ENCODE measurements around the gene SLC39A11.

The SLC39A11 gene

GRCh38 chr17:72890711-72891110 lies 201.8 kb downstream of the SLC39A11 start:
- Histone ChIP-seq H2BK5ac (ENCODE audit: low read depth, low read length, poor library complexity, severe bottlenecking) (no peak overlapping the region), H3K14ac (ENCODE audit: low read length in 2 of 2) (no peak overlapping the region), H3K27me3 (ENCODE audit: control insufficient read depth in 1 of 2, insufficient read depth in 1 of 2, low read length in 2 of 2) (no peaks in the 10 kb centered on the region), H3K27ac (ENCODE audit: low read length, poor library complexity, severe bottlenecking) (no peak overlapping the region), H4K8ac (ENCODE audit: low read length) (no peak overlapping the region), H3K79me1 (replicated peaks; ENCODE audit: low read length, poor library complexity, severe bottlenecking) (peaks cover 4% of the 10 kb centered on the region), H2AK5ac (ENCODE audit: low read length, severe bottlenecking) (no peak overlapping the region), H2BK15ac (ENCODE audit: low read depth, poor library complexity, severe bottlenecking) (no peak overlapping the region), H3K9me3 (ENCODE audit: control insufficient read depth, low read length) (no peaks in the 10 kb centered on the region), H3K36me3 (ENCODE audit: control insufficient read depth in 1 of 2, insufficient read depth in 2 of 2, low read depth in 1 of 2, low read length in 2 of 2) (no peaks in the 10 kb centered on the region), H3K23ac (ENCODE audit: low read length in 2 of 2) (no peak overlapping the region), H2BK120ac (ENCODE audit: low read depth, low read length) (no peak overlapping the region), H3K9ac (ENCODE audit: low read length) (no peak overlapping the region), H3K4me3 (ENCODE audit: insufficient read depth in 1 of 2, low read depth in 1 of 2, low read length in 2 of 2) (no peak overlapping the region), H2BK12ac (ENCODE audit: low read length in 2 of 2) (no peak overlapping the region), H2AFZ (ENCODE audit: low read depth, low read length) (no peak overlapping the region), H3K18ac (ENCODE audit: low read depth in 1 of 2, low read length in 2 of 2) (no peak overlapping the region), H4K91ac (ENCODE audit: low read length) (no peak overlapping the region), H3K4ac (ENCODE audit: low read depth in 1 of 2, low read length in 2 of 2) (no peak overlapping the region), H3K4me2 (ENCODE audit: low read length, poor library complexity, severe bottlenecking) (no peak overlapping the region), H3K4me1 (ENCODE audit: control insufficient read depth, insufficient read depth, low read depth, low read length) (peaks cover 2% of the 10 kb centered on the region)
- WGBS: 76% methylated on average over 2 of the region's 2 CpGs
- DNase-seq: no peak

DNA sequence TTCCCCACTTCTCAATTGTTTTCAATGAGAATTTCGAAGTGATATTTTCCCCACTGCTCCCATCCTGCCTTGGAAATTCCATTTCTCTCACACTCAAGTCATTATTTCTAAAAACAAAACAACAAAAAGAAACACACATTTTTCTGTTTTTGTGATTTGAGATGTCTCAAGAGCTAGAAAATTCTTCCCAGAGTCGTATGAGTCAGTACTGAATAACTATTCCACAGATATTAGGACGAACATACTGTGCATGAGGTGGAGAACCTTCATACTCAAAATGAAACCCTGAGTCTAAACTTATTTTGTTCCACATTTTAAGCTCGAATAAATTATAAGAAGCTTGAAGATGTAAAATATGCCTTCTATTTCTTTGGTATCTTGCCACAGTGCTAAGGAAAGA lies 204.6 kb downstream of the SLC39A11 start:
- H3K27ac ChIP-seq (ENCODE audit: low read length, poor library complexity, severe bottlenecking): no peak overlapping the region
- H3K79me1 ChIP-seq (replicated peaks; ENCODE audit: low read length, poor library complexity, severe bottlenecking): peaks cover 4% of the 10 kb centered on the region
- no peak overlapping the region for H3K14ac ChIP-seq (ENCODE audit: low read length in 2 of 2)
- H3K27me3 ChIP-seq (ENCODE audit: control insufficient read depth in 1 of 2, insufficient read depth in 1 of 2, low read length in 2 of 2): no peaks in the 10 kb centered on the region
- no peak overlapping the region for H2AK5ac ChIP-seq (ENCODE audit: low read length, severe bottlenecking)
- peaks cover 0 to 2% of the 10 kb centered on the region in 2 experiments for H3K36me3 ChIP-seq (ENCODE audit: control insufficient read depth in 1 of 2, insufficient read depth in 2 of 2, low read depth in 1 of 2, low read length in 2 of 2)
- H3K18ac ChIP-seq (ENCODE audit: low read depth in 1 of 2, low read length in 2 of 2): no peak overlapping the region
- DNase-seq: no peak
- no peak overlapping the region for H4K91ac ChIP-seq (ENCODE audit: low read length)
- no peaks in the 10 kb centered on the region for H3K4me1 ChIP-seq (ENCODE audit: control insufficient read depth, insufficient read depth, low read depth, low read length)
- no peak overlapping the region for H3K4me2 ChIP-seq (ENCODE audit: low read length, poor library complexity, severe bottlenecking)
- H2AFZ ChIP-seq (ENCODE audit: low read depth, low read length): no peak overlapping the region
- no peak overlapping the region for H3K23ac ChIP-seq (ENCODE audit: low read length in 2 of 2)
- 88% methylated on average over 2 of the region's 4 CpGs for WGBS
- no peak overlapping the region for H3K4ac ChIP-seq (ENCODE audit: low read depth in 1 of 2, low read length in 2 of 2)
- H3K4me3 ChIP-seq (ENCODE audit: insufficient read depth in 1 of 2, low read depth in 1 of 2, low read length in 2 of 2): no peak overlapping the region
- H2BK120ac ChIP-seq (ENCODE audit: low read depth, low read length): no peak overlapping the region
- H4K8ac ChIP-seq (ENCODE audit: low read length): no peak overlapping the region
- no peak overlapping the region for H3K9ac ChIP-seq (ENCODE audit: low read length)
- no peak overlapping the region for H2BK12ac ChIP-seq (ENCODE audit: low read length in 2 of 2)
- H3K9me3 ChIP-seq (ENCODE audit: control insufficient read depth, low read length): no peaks in the 10 kb centered on the region
- no peak overlapping the region for H2BK15ac ChIP-seq (ENCODE audit: low read depth, poor library complexity, severe bottlenecking)
- no peak overlapping the region for H2BK5ac ChIP-seq (ENCODE audit: low read depth, low read length, poor library complexity, severe bottlenecking)

- Histone ChIP-seq H2AFZ (ENCODE audit: low read depth, low read length) (no peak overlapping the region), H3K14ac (ENCODE audit: low read length in 2 of 2) (no peak overlapping the region), H3K18ac (ENCODE audit: low read depth in 1 of 2, low read length in 2 of 2) (no peak overlapping the region), H2BK15ac (ENCODE audit: low read depth, poor library complexity, severe bottlenecking) (no peak overlapping the region), H2AK5ac (ENCODE audit: low read length, severe bottlenecking) (no peak overlapping the region), H2BK12ac (ENCODE audit: low read length in 2 of 2) (no peak overlapping the region), H3K4ac (ENCODE audit: low read depth in 1 of 2, low read length in 2 of 2) (no peak overlapping the region), H2BK5ac (ENCODE audit: low read depth, low read length, poor library complexity, severe bottlenecking) (no peak overlapping the region), H4K8ac (ENCODE audit: low read length) (no peak overlapping the region), H3K36me3 (ENCODE audit: control insufficient read depth in 1 of 2, insufficient read depth in 2 of 2, low read depth in 1 of 2, low read length in 2 of 2) (peaks cover 0 to 3% of the 10 kb centered on the region in 2 experiments), H2BK120ac (ENCODE audit: low read depth, low read length) (no peak overlapping the region), H4K91ac (ENCODE audit: low read length) (no peak overlapping the region), H3K4me2 (ENCODE audit: low read length, poor library complexity, severe bottlenecking) (no peak overlapping the region), H3K27me3 (ENCODE audit: control insufficient read depth in 1 of 2, insufficient read depth in 1 of 2, low read length in 2 of 2) (no peaks in the 10 kb centered on the region), H3K27ac (ENCODE audit: low read length, poor library complexity, severe bottlenecking) (no peak overlapping the region), H3K23ac (ENCODE audit: low read length in 2 of 2) (no peak overlapping the region), H3K9ac (ENCODE audit: low read length) (no peak overlapping the region), H3K79me1 (replicated peaks; ENCODE audit: low read length, poor library complexity, severe bottlenecking) (peaks cover 4% of the 10 kb centered on the region), H3K4me3 (ENCODE audit: insufficient read depth in 1 of 2, low read depth in 1 of 2, low read length in 2 of 2) (no peak overlapping the region), H3K9me3 (ENCODE audit: control insufficient read depth, low read length) (no peaks in the 10 kb centered on the region), H3K4me1 (ENCODE audit: control insufficient read depth, insufficient read depth, low read depth, low read length) (no peaks in the 10 kb centered on the region)
- 78% methylated on average over 7 of the region's 8 CpGs for WGBS
- DNase-seq: no peak
Measured at GRCh38 chr17:72887322-72887721, 205.2 kb downstream of the SLC39A11 start.

DNA sequence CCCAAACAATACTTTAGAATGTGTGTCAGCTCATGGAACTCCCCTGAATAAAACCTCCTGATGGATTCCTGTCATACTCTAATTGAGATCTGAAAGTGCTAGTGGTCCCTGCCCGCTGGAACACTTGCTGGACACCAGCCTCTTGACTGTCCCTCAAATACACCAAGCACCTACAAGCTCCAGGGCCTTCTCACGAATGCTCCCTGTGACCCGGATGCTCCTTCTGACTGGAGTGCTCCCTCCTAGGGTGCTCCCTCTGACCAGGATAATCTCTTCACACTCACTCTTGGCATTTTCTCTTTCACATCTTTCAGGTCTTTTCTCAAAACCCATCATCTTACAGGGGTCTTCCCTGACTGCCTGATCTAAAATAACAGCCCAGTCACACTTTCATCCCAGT lies 205.9 kb downstream of the SLC39A11 start:
- Histone ChIP-seq H4K8ac (ENCODE audit: low read length) (no peak overlapping the region), H4K91ac (ENCODE audit: low read length) (no peak overlapping the region), H3K4ac (ENCODE audit: low read depth in 1 of 2, low read length in 2 of 2) (no peak overlapping the region), H2AFZ (ENCODE audit: low read depth, low read length) (no peak overlapping the region), H3K36me3 (ENCODE audit: control insufficient read depth in 1 of 2, insufficient read depth in 2 of 2, low read depth in 1 of 2, low read length in 2 of 2) (peaks cover 0 to 3% of the 10 kb centered on the region in 2 experiments), H2BK12ac (ENCODE audit: low read length in 2 of 2) (no peak overlapping the region), H3K9me3 (ENCODE audit: control insufficient read depth, low read length) (no peaks in the 10 kb centered on the region), H3K4me3 (ENCODE audit: insufficient read depth in 1 of 2, low read depth in 1 of 2, low read length in 2 of 2) (no peak overlapping the region), H3K23ac (ENCODE audit: low read length in 2 of 2) (no peak overlapping the region), H2BK120ac (ENCODE audit: low read depth, low read length) (no peak overlapping the region), H3K27me3 (ENCODE audit: control insufficient read depth in 1 of 2, insufficient read depth in 1 of 2, low read length in 2 of 2) (no peaks in the 10 kb centered on the region), H2AK5ac (ENCODE audit: low read length, severe bottlenecking) (no peak overlapping the region), H2BK15ac (ENCODE audit: low read depth, poor library complexity, severe bottlenecking) (no peak overlapping the region), H3K79me1 (replicated peaks; ENCODE audit: low read length, poor library complexity, severe bottlenecking) (peaks cover 4% of the 10 kb centered on the region), H2BK5ac (ENCODE audit: low read depth, low read length, poor library complexity, severe bottlenecking) (no peak overlapping the region), H3K4me1 (ENCODE audit: control insufficient read depth, insufficient read depth, low read depth, low read length) (no peaks in the 10 kb centered on the region), H3K27ac (ENCODE audit: low read length, poor library complexity, severe bottlenecking) (no peak overlapping the region), H3K4me2 (ENCODE audit: low read length, poor library complexity, severe bottlenecking) (no peak overlapping the region), H3K14ac (ENCODE audit: low read length in 2 of 2) (no peak overlapping the region), H3K18ac (ENCODE audit: low read depth in 1 of 2, low read length in 2 of 2) (no peak overlapping the region), H3K9ac (ENCODE audit: low read length) (no peak overlapping the region)
- WGBS: 95% methylated on average over 3 of the region's 3 CpGs
- no peak for DNase-seq

Measured in mesenchymal stem cell (in vitro differentiated cells and primary cell).